GM23338 (cell line): ENCODE measurements around the gene MARK2. TPM values are rescaled to one million over a fixed set of nuclear protein-coding genes. Genes with fewer than 3 reads are reported as not detected.

Experiments
- ATAC-seq: fragments of 200-7000 bp; cut with Tn5 transposase; 3 replicates; pipeline ENCODE4 v1.9.1; 2020
- DNase-seq: peaks from one replicate; pipeline ENCODE4 v3.0.0-alpha.2; 2015; ENCODE audit warnings: low spot score
- H2AFZ ChIP-seq: fragments of 200-600 bp; sonication (generic); 2 replicates; pipeline ENCODE4 v1.8.0; 2016; ENCODE audit warnings: antibody characterized with exemption, mild to moderate bottlenecking, moderate library complexity
- H3F3A ChIP-seq: fragments of 200-600 bp; sonication (generic); replicated peaks from 2 replicates; pipeline ENCODE4 v1.8.0; 2017; ENCODE audit warnings: antibody characterized with exemption, mixed run types, low read depth
- H3K27ac ChIP-seq: fragments of 200-600 bp; sonication (generic); 2 replicates; pipeline ENCODE4 v1.6.1; 2016; ENCODE audit warnings: low read depth
- H3K27me3 ChIP-seq: fragments of 200-600 bp; sonication (generic); 2 replicates; pipeline ENCODE4 v1.8.0; 2016; ENCODE audit warnings: mild to moderate bottlenecking, mixed run types, moderate library complexity; ENCODE audit not compliant: insufficient read depth
- H3K36me3 ChIP-seq: fragments of 200-600 bp; sonication (generic); 2 replicates; pipeline ENCODE4 v1.8.0; 2016; ENCODE audit warnings: mild to moderate bottlenecking; ENCODE audit not compliant: insufficient read depth
- H3K4me1 ChIP-seq: fragments of 200-600 bp; sonication (generic); 2 replicates; pipeline ENCODE4 v1.8.0; 2016; ENCODE audit warnings: mild to moderate bottlenecking, moderate library complexity; ENCODE audit not compliant: insufficient read depth
- H3K4me2 ChIP-seq: fragments of 200-600 bp; sonication (generic); 2 replicates; pipeline ENCODE4 v1.7.1; 2017; ENCODE audit warnings: mixed run types
- H3K4me3 ChIP-seq: fragments of 200-600 bp; sonication (generic); 2 replicates; pipeline ENCODE4 v1.6.1; 2016; ENCODE audit warnings: mixed run types
- H3K79me2 ChIP-seq: fragments of 200-600 bp; sonication (generic); replicated peaks from 2 replicates; pipeline ENCODE4 v1.8.0; 2017; ENCODE audit warnings: mild to moderate bottlenecking; ENCODE audit not compliant: insufficient read depth
- H3K9me2 ChIP-seq: fragments of 200-600 bp; sonication (generic); 2 replicates; pipeline ENCODE4 v1.8.0; 2017; ENCODE audit not compliant: insufficient read depth
- H4K20me1 ChIP-seq: fragments of 200-600 bp; sonication (generic); replicated peaks from 2 replicates; pipeline ENCODE4 v1.8.0; 2017; ENCODE audit warnings: mild to moderate bottlenecking; ENCODE audit not compliant: insufficient read depth
- H3K27ac Mint-ChIP-seq: 2 replicates; pipeline ENCODE4 v1.8.0; 2020; ENCODE audit warnings: inconsistent platforms, mild to moderate bottlenecking, moderate library complexity, mixed read lengths
- H3K27me3 Mint-ChIP-seq: 3 replicates; pipeline ENCODE4 v1.8.0; 2022; ENCODE audit warnings: low read depth, mild to moderate bottlenecking, moderate library complexity, mixed read lengths, inconsistent platforms; ENCODE audit not compliant: insufficient read depth, poor library complexity
- H3K36me3 Mint-ChIP-seq: 3 replicates; pipeline ENCODE4 v1.8.0; 2021; ENCODE audit warnings: low read depth, mild to moderate bottlenecking, inconsistent platforms, moderate library complexity, mixed read lengths
- H3K4me1 Mint-ChIP-seq: 3 replicates; pipeline ENCODE4 v1.8.0; 2020; ENCODE audit warnings: mild to moderate bottlenecking, inconsistent platforms, mixed read lengths
- H3K4me3 Mint-ChIP-seq: 3 replicates; pipeline ENCODE4 v1.8.0; 2021; ENCODE audit warnings: moderate library complexity, mild to moderate bottlenecking, inconsistent platforms, mixed read lengths
- H3K9me3 Mint-ChIP-seq: 3 replicates; pipeline ENCODE4 v1.8.0; 2020; ENCODE audit warnings: moderate library complexity, mild to moderate bottlenecking, inconsistent platforms, mixed read lengths
- CREB1 ChIP-seq: fragments of 250-450 bp; sonication (Bioruptor Pico); IDR thresholded peaks from 2 replicates; pipeline ENCODE4 v1.5.0; 2020; ENCODE audit warnings: low read depth, mild to moderate bottlenecking, moderate library complexity
- CTCF ChIP-seq, 2 experiments: fragments of 200-600 bp in 1 of 2; sonication (generic) in 1 of 2; conservative IDR thresholded peaks; 2 replicates each; pipeline versions ENCODE4 v1.5.1 to v1.6.1; 2016 to 2017; ENCODE audit warnings: antibody characterized with exemption in 2 of 2, low read depth in 2 of 2, mild to moderate bottlenecking in 2 of 2, moderate library complexity in 1 of 2
- EZH2 ChIP-seq: fragments of 200-600 bp; sonication (generic); IDR thresholded peaks from one replicate; pipeline ENCODE4 v1.8.0; 2017; ENCODE audit warnings: antibody characterized with exemption, mild to moderate bottlenecking, low read depth; ENCODE audit not compliant: unreplicated experiment
- EZH2phosphoT487 ChIP-seq: fragments of 200-600 bp; sonication (generic); IDR thresholded peaks from one replicate; pipeline ENCODE4 v1.8.1; 2018; ENCODE audit warnings: antibody characterized with exemption; ENCODE audit not compliant: unreplicated experiment
- JUNB ChIP-seq: IDR thresholded peaks from one replicate; pipeline ENCODE4 v1.6.1; 2016; ENCODE audit warnings: antibody characterized with exemption; ENCODE audit not compliant: unreplicated experiment
- NANOG ChIP-seq: IDR thresholded peaks from 2 replicates; pipeline ENCODE4 v1.6.1; 2016; ENCODE audit warnings: antibody characterized with exemption, borderline replicate concordance
- POLR2AphosphoS5 ChIP-seq: IDR thresholded peaks from 2 replicates; pipeline ENCODE4 v1.6.1; 2016; ENCODE audit warnings: antibody characterized with exemption, low read depth
- REST ChIP-seq: IDR thresholded peaks from one replicate; pipeline ENCODE4 v1.6.1; 2018; ENCODE audit warnings: antibody characterized with exemption; ENCODE audit not compliant: unreplicated experiment
- STAT1 ChIP-seq: IDR thresholded peaks from one replicate; pipeline ENCODE4 v1.6.1; 2016; ENCODE audit warnings: antibody characterized with exemption; ENCODE audit not compliant: unreplicated experiment
- ZNF114 ChIP-seq: fragments of 250-450 bp; sonication (Bioruptor Pico); IDR thresholded peaks from 2 replicates; pipeline ENCODE4 v1.5.0; 2020; ENCODE audit warnings: mild to moderate bottlenecking, moderate library complexity
- ZNF331 ChIP-seq: fragments of 250-450 bp; sonication (Bioruptor Pico); IDR thresholded peaks from 2 replicates; pipeline ENCODE4 v1.5.0; 2020; ENCODE audit warnings: low read depth, mild to moderate bottlenecking, moderate library complexity
- ZNF462 ChIP-seq: fragments of 250-450 bp; sonication (Bioruptor Pico); IDR thresholded peaks from 2 replicates; pipeline ENCODE4 v1.5.0; 2020; ENCODE audit warnings: mild to moderate bottlenecking, moderate library complexity
- polyA plus RNA-seq: library from polyadenylated mRNA; unstranded; fragments of >200 nt; fragmentation: Nextera tagmentation; extraction: Ambion mirVana; gene quantifications from 2 replicates; pipeline ENCODE4 v1.2.1, GENCODE V29; 2016
- total RNA-seq: library from RNA; depleted of rRNA; stranded (reverse); fragments of >200 nt; shearing (Covaris generic); gene quantifications from 2 replicates; pipeline ENCODE4 v1.2.3, GENCODE V29; 2014
- TF ChIP-seq, protein P1 (sequence below): IDR thresholded peaks from 2 replicates; pipeline ENCODE4 v1.6.1; 2016; ENCODE audit warnings: antibody characterized with exemption

Gene MARK2
- total and polyA plus RNA-seq, 2 experiments from 2014 or later, result 18.7 to 42.6 TPM

- peaks cover 9% of the 10 kb centered on the region; the same call in 1 of the 2 replicates for H3K4me1 ChIP-seq
- no peak overlapping the region for H2AFZ ChIP-seq
- H3K9me2 ChIP-seq, result no peaks in the 10 kb centered on the region
- H3K27ac ChIP-seq, result no peak overlapping the region
- peaks cover 18% of the 10 kb centered on the region for H3K4me1 Mint-ChIP-seq
- peaks cover 1% of the 10 kb centered on the region for H3K27me3 Mint-ChIP-seq
- peaks cover 28% of the 10 kb centered on the region for H3K36me3 Mint-ChIP-seq
- no peak for ATAC-seq
- DNase-seq, result no peak
- TF ChIP-seq POLR2AphosphoS5, result no peak
- no peak for TF ChIP-seq EZH2phosphoT487
- no peak for TF ChIP-seq NANOG
- TF ChIP-seq ZNF331 (CRISPR knock-in tag), result no peak
- no peak for TF ChIP-seq REST
- no peak for TF ChIP-seq EZH2
- TF ChIP-seq JUNB, result no peak
- no peak for TF ChIP-seq ZNF462 (CRISPR knock-in tag)
- TF ChIP-seq CREB1, result no peak
- TF ChIP-seq STAT1, result no peak
- no peak for TF ChIP-seq CTCF (conservative IDR thresholded peaks at IDR 0.05; ENCODE audit: low read depth in 2 of 2)
- TF ChIP-seq, protein P1, sequence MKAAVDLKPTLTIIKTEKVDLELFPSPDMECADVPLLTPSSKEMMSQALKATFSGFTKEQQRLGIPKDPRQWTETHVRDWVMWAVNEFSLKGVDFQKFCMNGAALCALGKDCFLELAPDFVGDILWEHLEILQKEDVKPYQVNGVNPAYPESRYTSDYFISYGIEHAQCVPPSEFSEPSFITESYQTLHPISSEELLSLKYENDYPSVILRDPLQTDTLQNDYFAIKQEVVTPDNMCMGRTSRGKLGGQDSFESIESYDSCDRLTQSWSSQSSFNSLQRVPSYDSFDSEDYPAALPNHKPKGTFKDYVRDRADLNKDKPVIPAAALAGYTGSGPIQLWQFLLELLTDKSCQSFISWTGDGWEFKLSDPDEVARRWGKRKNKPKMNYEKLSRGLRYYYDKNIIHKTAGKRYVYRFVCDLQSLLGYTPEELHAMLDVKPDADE, result no peak
- no peak for TF ChIP-seq ZNF114 (CRISPR knock-in tag)
- H3K27me3 ChIP-seq, result no peaks in the 10 kb centered on the region
- no peak overlapping the region for H3K4me2 ChIP-seq
- no peak overlapping the region for H3K4me3 Mint-ChIP-seq
- H3F3A ChIP-seq, result peaks cover 4% of the 10 kb centered on the region; the same call in 1 of the 2 replicates
- H3K27ac Mint-ChIP-seq, result no peak overlapping the region
- peaks cover 4% of the 10 kb centered on the region; the same call in 2 of the 3 replicates for H3K9me3 Mint-ChIP-seq
- peaks cover 51% of the 10 kb centered on the region for H4K20me1 ChIP-seq
- H3K4me3 ChIP-seq, result no peak overlapping the region
- peaks cover 99% of the 10 kb centered on the region for H3K79me2 ChIP-seq
- peaks cover 4% of the 10 kb centered on the region; the same call in 1 of the 2 replicates for H3K36me3 ChIP-seq
Observed at GRCh38 chr11:63853476-63853875, 14.6 kb downstream of the MARK2 start.
